Stimulated activated CD8-positive, alpha-beta memory T cell treated with anti-CD3 and anti-CD28 coated beads, Interleukin-4, amount 100 ng/mL, for 1 hour (primary cell): ENCODE results near the gene KLHL21.
"Not testable (repeated sequence)": the region's sequence is repeated elsewhere in the genome, so short reads cannot be mapped to it uniquely, and the experiment has no call there.

Experiments
- DNase-seq, 2 donors: peaks; one replicate each; pipeline ENCODE4 v3.0.0-alpha.2; 2020; ENCODE audit warnings: low read depth in 2 of 2, low spot score in 1 of 2

Gene KLHL21

DNA sequence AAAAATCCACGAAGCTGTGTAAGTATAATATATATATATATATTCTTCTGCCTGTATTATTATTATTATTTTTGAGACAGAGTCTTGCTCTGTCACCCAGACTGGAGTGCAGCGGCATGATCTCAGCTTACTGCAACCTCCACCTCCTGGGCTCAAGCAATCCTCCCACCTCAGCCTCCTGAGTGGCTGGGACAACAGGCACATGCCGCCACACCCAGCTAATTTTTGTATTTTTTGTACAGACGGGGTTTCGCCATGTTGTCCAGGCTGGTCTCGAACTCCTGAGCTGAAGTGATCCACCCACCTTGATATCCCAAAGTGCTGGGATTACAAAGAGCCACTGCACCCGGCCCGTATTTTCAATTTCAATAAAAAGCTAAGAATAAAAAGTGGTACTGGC, 2.7 kb downstream of the KLHL21 start:
- DNase-seq: not testable (repeated sequence)

DNA sequence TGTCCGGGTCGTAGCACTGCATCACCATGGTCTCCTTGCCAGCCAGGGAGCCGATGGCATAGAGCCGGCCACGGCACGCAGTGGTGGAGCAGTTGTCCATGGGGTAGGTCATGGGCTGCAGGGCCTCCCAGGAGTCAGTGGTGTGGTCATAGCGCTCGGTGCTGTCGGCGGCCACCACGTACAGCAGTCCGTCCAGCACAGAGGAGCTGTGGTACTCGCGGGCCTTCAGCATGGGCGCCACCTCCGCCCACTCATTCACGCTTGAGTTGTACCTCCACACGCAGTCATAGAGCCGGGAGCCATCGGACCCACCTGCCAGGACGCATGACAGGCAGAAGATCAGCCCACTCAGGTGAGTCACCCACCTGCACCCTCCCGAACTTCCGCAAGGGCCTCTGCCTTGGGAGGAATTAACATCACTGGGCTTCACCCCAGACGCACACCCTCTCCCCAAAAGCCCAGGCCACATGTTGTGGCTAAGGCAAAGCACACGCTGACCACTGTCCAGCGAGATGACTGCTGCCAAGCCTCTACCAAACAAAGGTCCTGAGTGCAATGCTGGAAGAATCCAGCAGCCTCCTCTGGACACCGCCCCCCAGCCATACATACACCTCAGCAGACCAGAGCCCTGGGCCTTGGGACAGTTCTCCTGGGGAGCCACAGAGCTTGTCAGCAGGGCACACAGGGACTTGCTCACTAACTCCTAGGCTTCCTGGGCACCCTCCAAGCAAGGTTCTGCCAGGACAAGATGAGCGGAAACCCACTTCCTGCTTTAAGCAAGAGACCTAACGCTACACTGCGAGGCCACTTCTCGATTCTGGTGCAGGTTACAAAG, 3.3 kb downstream of the KLHL21 start:
- DNase-seq: no peak

DNA sequence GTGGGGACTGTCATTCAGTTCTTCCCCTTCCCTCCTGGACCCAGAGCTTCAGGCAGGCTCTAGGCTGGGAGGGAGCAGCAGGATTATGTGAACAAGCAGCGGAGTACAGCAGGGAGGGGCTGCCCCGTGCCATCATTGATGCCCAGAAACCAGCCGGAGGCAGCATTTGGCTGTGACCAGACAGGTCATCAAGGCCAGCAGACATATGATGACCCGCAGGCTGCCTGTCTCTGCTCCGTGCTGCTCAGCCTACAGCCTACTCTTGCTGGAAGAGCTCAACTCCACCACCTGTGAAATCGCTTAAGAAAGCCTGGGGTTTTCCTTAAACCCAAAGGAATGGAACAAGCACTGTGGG, 4.9 kb downstream of the KLHL21 start:
- no peak for DNase-seq

DNA sequence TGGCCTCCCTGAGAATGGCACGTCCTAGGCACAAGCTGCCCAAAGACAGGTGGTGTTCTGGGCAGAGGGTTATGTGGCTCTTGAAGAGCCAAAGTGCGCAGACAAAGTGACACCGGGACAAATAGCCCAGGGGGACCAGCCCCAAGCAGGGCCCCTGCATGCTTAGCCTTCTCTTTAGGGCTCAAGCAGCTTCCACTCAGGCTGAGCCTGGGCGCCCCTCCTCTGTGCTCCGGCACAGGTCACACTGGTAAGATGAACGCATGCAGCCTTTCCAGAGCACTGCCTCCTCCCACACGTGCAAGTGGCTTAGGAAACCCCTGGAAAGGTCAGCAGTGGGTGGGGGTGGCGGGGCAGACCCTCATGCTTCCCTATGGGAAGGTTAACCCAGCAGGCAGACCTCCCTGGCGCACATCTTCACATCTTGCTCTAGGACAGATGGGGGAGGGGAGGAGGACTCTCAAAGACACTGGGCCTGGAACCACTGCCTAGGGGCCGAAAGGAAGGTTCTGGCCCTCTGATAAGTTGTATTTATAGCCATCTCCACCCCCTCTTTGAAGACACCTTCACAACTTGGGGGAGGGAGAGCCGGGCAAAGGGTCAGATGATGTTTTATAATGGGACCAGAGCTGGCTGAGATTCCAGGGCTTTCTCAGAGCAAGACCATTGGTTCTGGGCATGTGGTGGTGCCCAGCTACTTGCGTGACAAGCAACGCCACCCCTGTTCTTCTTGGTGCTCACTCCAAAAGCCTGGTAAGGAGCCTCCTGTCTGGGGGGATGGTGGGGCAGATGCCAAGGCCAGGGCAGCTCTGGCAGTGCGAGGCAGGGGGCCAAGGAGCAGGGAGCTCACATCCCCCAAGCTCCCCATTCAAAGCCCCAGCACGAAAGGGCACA, 5.5 kb downstream of the KLHL21 start:
- no peak for DNase-seq

DNA sequence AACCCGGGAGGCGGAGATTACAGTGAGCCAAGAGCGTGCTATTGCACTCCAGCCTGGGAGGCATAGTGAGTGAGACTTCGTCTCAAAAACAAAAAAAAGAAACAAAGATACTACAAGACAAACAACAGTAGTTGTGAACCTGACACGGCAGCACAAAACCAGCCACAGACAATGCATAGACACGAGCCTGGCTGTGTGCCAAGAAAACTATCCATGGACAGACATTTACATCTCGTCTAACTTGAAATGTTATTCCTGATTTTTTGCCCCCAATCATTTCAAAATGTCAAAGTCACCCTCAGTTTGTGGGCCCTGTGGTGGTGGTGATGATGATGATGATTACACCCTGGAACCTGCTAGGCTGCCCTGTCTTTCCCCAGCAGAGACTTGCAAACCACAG, 6.3 kb downstream of the KLHL21 start:
- no peak for DNase-seq

DNA sequence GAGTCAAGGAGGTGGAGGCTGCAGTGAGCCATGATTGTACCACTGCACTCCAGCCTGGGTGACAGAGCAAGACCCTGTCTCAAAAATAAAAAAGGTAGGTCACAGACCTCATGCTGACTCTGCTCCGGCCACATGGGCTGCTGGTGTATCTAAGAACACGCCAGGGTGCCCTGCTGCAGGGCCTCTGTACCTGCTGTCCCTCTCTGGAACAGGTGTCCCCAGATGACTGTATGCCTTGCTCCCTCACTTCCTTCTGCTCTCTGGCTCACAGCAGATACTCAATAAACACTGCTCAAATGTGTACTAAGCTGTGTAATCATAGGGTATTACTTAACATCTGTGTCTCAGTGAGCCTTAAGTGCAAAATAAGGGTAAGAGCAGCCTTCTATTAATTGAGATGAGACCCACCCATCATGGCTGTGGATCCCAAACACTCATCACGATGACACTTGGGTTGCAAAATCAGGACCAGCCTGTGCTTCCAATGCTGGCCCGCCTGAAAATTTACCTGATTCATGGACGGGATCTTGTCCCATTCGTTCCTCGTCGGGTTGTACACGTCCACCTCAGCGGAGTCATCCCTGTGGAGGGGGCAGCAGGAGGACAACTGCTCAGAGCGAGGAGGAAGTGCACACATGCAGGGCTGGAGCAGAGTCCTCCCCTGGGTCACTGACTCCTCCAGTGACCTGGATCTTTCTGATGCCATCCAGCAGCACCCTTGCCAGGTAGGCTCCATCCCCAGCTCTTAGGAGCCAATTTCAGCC, 7.5 kb downstream of the KLHL21 start:
- DNase-seq: no peak

DNA sequence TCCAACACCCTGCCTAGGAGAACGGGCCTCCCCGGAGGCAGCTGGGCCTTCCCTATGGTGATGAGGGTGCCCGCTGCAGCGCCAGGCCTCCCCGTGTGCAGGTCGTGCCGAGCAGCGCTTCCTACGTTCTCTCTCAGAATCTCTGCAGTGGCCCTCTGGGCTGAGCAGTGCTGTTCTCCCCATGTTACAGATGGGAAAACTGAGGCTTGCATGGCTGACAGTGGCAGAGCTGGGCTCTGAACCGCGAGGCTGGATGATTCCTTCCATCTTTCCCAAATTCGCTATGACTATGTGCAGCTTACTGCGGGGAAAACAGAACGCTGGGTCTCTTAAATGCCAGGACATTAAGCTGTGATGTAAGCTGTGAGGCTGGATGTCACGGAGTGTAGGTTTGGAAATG, 8.9 kb downstream of the KLHL21 start:
- DNase-seq: no peak

DNA sequence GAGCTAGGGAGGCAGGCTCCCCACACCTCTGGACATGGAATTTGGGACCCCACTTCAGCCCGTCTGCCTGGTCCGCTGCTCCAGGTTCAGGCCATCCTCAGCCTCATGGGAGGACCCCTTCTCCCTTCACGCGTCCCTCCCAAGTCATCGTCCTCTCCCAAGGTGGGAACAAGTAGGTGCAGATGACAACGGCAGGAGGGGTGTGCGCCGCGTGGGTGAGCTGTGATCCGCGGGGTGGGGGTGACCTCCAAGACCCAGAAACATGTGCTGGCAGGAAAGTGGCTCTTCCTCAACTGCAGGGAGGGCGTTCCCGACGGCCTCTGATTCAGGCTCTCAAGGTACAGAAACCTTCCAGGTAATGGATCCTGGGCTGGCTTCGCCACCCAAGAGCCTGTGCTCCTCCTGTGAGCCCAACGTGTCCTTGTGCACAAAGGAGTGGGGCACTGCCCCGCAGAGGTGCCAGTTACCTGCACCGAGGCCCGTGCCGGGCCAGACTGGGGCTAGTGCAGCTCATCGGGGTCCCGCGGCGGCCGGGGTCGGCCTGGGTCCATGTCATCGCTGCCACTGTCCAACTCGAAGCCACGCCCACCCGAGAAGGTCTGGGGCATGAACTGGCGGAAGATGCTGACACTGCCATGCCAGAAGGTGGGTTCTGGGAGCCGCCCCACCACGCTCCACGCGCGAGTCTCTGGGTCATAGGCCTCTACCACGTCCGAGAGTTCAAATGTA, 9.6 kb downstream of the KLHL21 start:
- no peak for DNase-seq

DNA sequence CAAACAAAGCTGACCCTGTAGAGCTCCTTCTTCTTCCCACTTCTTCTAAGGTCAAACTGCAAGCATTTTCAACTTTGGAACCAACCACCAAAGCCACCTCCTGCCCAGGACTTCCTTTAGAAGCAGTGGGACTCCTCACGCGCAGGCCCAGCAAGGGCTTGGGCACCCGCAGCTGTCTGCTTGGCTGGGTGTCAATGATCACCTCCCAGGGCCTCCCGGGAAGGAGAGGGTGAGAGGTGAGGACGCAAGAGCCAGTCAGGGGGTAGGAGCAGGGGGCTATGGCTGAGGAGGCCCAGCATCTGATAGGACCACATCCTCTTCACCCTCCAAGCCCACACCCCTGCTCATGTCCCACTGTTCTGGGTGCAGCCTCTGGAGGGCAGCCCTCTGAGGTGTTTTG, 10.2 kb downstream of the KLHL21 start:
- no peak for DNase-seq

DNA sequence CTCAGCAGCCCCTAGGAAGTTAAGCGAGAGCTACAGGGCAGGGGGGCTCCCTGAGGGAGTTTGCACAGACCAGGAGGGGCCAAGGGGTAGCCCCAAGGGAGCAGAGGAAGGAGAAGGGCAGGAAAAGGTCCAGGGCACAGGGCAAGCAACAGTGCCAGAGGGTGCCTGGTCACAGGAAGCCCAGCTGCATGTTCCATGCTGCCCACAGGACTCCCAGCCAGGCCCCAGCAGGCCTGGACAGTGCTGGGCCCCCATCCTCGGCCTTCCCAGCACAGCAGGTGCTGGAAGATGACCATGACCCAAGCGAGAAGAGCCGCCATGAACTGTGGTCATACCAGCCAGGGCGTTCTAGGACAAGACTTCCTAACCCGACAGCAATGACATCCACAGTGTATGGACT, 11.0 kb downstream of the KLHL21 start:
- no peak for DNase-seq

DNA sequence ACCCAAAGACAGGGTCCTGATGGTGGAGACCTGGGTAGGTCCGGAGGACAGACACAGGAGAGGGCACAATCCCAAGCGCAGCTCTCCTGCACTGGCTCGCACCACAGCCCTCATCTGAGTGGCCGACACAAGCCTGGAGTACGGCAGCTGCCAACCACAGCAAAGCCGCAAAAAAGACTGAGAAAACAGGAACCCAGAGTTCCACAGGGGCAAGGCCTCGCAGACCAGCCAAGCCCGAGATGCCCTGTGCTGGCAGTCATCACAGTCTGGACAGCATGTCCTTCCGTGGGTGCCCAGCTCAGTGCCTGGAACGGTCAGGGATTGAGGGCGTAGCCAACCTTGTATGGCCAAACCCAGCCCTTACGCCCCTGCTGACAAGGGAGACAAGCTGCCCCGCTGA, 11.4 kb downstream of the KLHL21 start:
- DNase-seq: no peak

DNA sequence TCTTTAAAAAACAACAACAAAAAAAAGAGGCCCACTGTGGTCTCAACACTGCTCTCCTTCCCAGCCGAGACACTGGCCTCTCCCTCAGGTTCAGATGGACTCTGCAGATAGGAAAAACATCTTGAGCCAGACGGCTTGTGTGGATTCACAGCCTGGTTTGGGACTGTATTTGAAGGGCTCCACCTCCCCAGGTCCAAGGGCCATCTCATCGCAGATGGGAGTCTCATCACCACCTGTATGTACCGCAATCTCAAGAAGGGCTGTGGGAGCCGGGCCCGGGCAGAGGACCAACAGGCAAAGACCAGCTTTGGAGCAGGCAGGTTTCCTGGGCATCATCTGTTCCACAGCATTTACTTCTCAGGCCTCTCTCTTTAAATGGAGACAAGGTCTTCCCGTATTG, 12.6 kb downstream of the KLHL21 start:
- DNase-seq: no peak

DNA sequence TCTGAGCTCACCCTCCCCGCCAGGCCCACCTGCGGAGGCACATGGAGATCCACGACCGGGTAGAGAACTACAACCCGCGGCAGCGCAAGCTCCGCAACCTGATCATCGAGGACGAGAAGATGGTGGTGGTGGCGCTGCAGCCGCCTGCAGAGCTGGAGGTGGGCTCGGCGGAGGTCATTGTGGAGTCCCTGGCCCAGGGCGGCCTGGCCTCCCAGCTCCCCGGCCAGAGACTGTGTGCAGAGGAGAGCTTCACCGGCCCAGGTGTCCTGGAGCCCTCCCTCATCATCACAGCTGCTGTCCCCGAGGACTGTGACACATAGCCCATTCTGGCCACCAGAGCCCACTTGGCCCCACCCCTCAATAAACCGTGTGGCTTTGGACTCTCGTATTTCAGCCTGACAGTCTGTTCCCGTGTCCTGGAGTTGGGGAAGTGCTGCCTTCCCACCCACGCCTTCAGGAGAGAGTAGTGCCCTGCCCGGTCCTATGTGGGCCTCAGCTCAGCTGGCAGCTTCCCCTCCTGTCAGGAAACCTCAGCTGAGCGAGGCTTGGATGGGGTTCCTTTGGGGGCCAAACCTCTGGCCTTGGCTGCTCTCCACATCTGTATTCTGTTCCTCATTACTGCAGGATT, 13.7 kb downstream of the KLHL21 start:
- no peak for DNase-seq

DNA sequence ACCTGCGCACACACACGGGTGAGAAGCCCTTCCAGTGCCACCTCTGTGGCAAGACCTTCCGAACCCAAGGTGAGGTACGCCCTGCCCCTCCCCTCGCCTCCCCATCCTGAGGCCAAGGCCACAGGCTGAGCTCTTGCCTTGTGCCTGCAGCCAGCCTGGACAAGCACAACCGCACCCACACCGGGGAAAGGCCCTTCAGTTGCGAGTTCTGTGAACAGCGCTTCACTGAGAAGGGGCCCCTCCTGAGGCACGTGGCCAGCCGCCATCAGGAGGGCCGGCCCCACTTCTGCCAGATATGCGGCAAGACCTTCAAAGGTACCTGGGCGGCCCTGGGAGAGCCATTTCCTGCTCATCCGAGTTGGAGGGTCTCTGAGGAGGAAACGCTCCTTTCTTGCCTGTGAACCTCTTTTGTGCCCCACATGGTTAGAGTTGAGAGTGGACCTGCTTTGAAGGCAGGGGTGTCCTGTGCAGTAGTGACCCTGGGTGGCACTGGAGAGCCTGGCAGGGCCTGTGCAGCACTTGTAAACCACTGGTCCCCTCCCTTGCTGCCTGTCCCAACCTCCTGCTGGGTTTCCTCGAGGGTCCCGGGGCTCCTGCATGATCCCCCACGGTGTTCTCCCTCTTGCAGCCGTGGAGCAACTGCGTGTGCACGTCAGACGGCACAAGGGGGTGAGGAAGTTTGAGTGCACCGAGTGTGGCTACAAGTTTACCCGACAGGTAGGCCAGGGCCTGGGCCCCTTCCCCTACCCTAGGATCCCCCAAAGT, 14.4 kb downstream of the KLHL21 start:
- DNase-seq: no peak

DNA sequence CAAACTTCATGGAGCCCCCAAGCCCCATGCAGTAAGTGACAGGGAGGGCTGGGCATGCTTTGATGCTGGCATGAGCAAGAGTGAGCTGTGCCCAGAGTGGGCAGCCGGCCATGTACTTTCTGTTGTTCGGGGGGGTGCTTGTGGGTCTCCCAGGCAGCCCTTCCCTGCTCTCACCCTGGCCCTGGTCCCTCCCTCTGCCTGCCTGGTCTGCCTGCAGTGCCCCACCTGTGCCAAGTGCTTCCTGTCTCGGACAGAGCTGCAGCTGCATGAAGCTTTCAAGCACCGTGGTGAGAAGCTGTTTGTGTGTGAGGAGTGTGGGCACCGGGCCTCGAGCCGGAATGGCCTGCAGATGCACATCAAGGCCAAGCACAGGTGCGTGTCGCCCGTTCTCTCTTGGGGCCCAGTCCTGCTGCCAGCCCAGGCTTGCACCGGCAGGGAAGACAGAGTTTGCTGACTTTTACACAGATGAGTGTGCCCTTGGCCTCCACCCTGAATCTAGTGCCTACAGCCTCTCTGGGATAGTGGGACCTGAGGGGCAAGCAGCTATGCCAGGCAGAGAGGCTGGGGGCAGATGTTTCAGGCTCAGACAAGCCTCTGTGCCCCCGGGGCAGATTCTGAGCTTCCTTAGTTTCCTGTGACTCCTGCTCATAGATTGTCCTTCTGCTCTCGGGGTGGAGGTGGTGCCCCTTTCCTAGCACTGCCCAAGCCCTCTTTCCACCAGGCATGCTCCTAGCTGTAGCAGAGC, 15.2 kb downstream of the KLHL21 start:
- DNase-seq: no peak

DNA sequence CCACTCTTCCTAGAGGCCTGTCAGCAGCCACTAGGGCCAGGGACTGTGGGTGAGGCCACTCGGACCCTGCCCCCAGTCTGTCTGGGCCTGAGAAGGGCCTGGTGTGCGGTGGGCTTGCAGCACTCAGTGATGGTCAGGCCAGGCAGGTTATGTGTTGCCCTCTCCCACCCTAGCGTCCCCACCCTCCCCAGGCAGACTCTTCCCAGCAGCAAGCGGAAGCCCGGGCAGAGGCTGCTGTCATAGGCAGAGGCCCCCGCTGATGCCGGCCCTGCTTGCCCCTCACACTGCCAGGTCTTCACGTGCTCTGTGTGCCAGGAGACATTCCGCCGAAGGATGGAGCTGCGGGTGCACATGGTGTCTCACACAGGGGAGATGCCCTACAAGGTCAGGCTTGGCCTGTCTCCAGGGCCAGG, 16.3 kb downstream of the KLHL21 start:
- DNase-seq: no peak

DNA sequence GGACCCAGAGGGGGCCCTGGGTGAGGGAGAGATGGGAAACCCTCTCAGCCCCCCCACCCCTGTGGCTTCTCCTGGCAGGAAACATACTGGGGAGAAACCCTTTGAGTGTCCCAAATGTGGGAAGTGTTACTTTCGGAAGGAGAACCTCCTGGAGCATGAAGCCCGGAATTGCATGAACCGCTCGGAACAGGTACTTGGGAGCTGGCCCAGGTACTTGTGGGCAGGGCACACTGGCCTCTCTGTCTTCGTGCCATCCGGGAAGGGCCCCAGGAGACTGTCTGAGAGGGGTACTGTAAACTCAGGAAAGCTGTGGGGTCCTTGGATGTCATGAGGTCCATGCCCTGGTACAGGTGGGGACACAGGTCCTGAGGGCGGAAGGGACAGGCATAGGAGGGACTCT, 16.8 kb downstream of the KLHL21 start:
- DNase-seq: no peak

DNA sequence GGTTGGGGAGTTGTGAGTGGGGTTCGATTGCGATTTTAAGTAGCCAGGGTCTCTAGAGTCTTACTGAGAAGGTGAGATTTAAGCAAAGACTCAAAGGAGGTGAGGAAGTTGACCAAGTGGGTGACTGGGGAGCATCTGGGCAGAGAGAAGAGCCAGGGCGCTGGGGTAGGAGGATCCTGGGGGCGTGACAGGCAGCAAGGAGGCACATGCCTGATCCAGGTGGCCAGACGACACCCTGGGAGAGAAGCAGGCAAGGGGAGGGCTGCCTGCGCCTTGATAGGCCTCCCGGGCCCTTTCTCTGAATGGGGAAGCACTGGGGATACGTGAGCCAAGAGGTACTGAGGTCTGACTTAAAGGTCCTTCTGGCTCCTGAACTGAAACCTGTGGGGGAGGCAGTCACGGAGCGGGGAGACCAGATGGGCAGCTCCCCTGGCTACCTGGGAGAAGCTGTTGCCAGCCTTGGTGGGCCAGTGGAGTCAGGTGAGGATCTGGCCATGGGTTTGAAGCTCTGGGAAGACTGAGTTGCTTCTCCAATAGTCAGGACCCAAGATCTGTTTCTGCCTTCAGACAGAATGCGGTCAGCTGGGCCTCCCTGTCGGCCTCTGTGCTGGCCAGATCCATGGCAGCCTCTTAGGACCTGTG, 17.5 kb downstream of the KLHL21 start:
- no peak for DNase-seq
